GOT3 (cell line): ENCODE data around the gene DTWD2.
"Not testable (repeated sequence)": the region's sequence is repeated elsewhere in the genome, so short reads cannot be mapped to it uniquely, and the experiment has no call there.

Experiments used
- DNase-seq: peaks from one replicate; lab custom pipeline; 2025; ENCODE audit warnings: mixed read lengths; lab: John Stamatoyannopoulos, UW

The DTWD2 gene

DNA sequence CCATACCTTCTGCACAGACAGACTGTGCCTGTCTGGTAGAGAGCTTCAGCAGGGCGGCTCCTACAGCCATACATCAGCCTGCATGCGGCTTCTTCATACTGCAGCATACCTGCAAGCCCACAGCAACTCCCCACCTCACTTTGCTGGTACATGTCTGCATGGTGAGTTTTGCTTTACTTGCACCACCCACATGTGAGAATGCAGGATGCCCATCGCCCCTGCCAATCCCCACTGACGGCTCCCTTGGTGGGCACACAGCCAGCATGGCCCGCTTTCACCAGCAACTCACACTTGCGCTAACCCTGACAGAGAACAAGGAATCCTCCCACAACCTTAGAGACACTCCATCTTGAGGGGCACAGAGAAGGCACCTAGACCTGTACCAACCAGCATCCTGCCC, 114.9 kb downstream of the DTWD2 start:
- DNase-seq = no peak

DNA sequence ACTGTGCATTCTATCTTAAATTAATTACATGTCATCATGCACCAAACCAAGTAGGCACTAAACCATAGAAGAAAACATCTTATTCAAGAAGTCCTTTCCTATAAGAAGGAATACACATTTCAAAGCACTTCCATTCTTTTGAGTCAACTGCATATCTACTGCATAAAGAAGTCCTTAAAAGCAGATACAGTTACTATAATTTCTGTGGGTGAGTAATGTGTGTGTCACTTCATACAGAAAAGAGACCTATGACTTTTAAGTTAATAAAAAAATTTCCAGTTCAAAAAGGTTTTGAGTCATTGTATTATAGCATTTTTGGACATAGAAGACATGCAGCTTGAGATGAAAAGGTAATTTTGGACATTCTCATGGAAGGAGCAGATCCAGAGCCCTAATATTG, 125.0 kb downstream of the DTWD2 start:
- no peak for DNase-seq

DNA sequence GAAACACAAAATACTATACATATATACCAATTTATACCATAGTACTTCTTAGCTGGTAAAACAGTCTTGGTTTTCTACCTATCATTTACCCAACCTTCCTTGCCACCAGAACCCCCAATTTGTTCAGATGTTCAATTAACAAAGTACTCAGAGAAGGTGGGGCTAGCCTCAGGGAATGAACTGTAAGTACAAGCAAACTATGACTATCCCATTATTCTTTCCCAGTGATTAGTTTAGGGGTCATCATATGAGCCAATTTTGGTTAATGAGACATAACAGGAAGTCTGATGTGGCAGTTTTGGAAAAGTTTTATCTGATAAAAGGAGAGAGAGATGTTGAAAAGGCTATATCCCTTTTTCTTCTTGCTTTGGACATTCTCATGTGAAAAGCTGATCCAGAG, 125.8 kb downstream of the DTWD2 start:
- no peak for DNase-seq

DNA sequence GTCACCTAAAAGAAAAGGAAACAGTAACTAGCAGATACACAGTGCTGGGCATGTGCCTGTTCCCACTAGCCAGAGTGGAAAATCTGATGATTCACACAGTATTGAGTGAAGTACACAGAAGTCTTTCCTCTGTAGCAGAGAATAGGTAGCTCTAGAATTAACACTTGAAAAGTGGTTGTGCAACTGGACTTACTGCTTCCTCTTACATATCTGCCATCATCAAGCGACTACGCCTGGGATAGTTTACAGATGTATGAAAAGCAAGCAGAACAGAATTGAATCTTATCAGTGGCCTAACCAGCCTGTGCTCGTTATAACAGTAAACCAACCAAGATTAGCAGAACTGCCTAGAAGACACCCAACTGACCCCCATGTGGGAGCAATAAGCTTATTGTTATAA, 130.6 kb downstream of the DTWD2 start:
- no peak for DNase-seq

DNA sequence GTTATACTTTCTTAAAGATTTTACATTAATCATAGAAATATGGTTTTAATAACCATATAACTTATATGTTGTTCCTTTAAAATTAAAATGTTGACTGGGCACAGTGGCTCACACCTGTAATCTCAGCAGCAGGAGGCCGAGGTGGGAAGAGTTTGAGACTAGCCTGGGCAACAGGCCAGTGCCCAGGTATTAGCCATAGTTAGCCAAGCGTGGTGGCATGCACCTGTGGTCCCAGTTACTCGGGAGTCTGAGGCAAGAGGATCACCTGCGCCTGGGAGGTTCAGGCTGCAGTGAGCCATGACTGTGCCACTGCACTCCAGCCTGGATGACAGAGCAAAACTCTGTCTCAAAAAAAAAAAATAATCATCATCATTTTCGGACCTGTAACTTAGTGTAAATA, 133.5 kb downstream of the DTWD2 start:
- DNase-seq = no peak

DNA sequence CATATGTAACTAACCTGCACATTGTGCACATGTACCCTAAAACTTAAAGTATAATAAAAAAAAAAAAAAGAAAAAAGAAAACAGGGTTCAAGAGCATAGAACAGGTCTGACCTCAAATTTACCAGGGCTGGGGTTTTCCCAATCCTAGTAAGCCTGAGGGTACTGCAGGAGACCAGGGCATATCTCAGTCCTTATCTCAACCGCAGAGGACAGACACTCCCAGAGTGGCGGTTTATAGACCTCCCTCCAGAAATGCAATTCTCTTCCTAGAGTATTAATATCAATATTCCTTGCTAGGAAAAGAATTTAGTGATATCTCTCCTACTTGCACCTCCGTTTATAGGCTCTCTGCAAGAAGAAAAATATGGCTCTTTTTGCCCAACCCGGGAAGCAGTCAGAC, 136.6 kb downstream of the DTWD2 start:
- not testable (repeated sequence) for DNase-seq

DNA sequence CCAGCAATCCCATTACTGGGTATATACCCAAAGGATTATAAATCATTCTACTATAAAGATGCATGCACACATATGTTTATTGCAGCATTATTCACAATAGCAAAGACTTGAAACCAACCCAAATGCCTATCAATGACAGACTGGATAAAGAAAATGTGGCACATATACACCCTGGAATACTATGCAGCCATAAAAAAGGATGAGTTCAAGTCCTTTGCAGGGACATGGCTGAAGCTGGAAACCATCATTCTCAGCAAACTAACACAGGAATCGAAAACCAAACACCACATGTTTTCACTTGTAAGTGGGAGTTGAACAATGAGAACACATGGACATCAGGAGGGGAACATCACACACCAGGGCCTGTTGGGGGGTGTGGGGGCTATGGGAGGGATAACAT, 138.8 kb downstream of the DTWD2 start:
- not testable (repeated sequence) for DNase-seq

DNA sequence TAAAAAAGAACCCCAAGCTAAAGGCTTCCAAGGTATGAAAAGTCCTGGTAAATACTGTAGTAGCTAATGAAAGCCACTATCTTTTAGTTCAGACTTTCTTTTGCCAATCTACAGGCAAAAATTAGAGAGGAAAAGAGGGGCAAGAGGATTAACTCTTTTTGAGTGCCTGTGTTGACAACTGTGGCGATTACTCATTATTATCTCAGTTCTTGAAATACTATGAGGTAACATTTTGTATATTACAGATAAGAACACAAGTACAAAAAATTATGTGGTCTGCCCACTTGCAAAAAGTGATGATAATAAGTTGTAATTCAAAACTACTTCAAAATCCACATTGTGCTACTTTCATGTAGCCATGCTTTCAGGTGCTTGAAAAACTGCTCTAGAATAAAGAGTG, 144.0 kb downstream of the DTWD2 start:
- DNase-seq = no peak

DNA sequence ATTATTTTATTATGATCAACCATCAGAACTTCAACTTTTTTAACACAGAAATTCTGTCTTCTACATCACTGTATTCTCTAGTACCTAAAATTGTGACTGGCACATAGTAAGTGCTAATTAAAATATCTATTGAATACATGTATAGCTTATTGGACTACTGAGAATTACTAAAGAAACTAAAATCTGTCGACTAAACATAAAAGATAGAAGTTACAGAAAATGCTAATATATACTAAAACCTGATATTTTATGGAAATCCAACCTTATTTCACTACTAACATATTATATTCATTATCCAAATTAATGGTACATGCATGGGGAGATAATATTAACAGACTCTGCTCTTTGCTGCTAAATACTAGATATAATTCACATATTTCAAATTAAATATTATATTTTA, 153.6 kb downstream of the DTWD2 start:
- no peak for DNase-seq

DNA sequence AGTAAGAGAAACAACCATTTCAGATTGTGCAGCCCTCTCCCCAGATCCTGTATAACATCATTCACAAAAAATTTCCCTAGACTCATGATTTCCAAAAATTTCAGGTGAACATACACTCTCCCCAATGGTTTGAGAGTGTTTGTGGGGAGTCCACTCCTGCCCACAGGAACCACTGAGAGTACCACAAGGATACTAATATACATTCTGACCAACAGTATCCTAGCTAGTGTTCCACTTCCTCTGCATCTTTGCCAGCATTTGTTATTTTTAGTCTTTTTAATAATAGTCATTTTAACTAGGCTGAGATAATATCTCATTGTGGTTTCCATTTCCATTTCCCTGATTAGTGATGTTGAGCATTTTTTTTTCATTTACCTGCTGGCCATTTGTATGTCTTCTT, 155.4 kb downstream of the DTWD2 start:
- DNase-seq = no peak

DNA sequence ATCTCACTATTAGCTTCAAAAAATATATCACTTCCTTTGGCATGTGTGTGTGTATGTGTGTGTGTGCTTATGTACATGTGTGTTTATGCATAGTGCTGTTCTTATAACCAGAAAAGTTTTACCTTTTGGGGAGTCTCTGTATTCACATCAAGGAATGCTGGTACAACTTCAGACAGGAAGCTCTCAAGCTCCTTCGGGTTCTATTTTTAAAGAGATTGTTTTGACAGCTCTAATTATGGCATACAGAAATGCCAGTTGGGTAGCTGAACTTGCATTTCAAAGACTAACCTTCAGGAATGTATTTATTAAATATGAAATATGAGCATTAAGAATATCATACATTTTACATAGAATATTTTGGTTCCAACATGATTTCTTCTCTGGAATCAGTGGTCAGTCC, 163.1 kb downstream of the DTWD2 start:
- DNase-seq = no peak

DNA sequence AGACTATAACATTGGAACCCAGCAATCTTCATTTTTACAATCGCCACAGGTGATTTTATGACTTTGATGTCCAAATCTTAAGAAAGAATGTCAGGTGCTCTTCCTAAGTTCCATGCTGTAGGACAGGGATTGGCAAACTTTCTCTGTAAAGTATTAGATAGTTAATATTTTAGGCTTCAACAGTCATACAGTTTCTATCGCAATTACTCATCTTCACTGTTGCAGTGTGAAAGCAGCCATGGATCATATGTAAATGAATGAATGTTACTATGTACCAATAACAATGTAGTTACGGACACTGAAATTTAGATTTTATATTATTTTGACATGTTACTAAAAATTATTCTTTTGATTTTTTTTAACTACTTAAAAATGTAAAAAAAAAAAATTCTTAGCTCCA, 169.7 kb downstream of the DTWD2 start:
- DNase-seq = no peak

DNA sequence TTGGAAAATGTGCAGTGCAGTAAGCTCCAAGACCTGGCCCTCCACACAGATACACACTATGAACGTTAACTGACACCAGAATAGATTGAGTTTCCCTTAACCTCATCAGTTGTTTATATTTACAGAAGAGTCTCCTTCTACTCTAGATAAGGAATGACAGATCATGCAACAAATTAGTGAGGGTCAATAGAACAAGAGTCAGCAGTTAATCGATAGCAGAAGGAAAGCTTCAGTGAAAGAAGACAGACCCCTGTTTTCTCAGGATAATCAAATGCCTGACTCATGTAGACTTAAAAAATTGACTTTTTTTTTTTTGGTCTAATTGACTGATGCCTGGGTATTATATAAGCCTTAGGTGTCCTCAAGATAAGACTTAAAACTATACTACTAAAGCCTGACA, 179.9 kb downstream of the DTWD2 start:
- DNase-seq = no peak

DNA sequence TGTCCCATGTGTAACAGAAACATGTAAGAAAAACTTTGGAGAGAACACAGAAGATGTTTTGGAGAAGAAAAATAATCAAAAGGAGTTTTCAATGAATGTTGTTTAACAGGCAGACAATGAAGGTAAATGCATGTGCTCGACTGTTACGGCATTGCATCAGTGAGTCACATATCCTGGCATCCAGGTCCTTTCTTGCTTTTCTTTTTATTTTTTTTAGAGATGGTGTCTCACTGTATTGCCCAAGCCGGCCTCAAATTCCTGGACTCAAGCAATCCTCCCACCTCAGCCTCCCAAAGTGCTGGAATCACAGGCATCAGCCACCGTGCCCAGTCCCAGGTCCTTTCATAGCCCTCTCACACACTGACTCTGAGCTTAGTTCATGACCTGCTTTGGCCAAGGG, 181.8 kb downstream of the DTWD2 start:
- no peak for DNase-seq

DNA sequence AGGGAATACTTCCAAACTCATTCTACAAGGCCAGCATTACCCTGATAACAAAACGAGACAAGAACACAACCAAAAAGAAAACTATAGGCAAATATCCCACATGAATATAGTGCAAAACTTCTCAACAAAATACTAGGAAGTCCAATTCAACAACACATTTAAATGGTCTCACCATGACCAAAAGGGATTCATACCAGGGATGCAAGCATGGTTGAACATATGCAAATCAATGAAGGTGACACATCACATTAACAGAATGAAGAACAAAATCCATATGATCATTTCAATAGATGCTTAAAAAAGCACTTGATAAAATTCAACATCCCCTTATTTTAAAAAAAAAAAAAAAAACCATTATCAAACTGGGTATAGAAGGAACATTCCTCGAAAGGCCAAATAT, 186.0 kb downstream of the DTWD2 start:
- DNase-seq = no peak

DNA sequence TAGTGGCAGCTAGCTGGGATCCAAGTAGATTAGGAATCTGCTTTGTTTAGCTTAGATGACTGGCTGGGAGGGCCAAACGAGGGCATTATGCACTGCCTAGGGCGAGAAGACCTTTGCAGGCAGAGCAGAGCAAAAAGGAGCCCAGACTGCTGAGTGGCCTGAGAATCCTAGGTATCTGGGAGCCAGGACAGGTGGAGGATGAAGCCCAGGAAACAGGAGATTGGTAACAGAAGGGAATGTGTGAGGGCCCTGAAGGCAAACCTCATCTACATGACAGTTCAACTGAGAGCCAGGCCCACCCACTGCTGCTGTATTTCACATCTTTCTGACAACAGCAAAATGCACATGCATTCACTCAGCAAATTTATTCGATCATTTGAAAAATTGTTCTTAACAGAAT, 192.3 kb downstream of the DTWD2 start:
- no peak for DNase-seq

DNA sequence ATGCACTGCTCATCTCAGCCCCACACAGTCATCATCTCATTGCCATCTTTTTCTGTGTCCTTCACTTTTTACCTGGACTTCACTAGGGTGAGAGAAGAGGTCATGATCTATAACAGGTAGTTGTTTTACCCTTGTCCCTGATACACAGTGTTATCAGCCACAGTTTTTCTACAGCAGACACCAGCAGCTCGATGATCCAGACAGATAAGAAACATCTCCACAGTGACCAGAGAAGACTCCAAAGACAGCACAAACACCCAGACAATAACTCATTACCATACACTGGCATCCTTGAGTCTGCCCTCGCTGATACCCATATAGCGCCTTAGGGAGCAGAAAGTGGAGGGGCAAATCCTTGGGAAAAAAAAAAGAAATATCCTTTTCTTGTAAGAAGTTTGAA, 194.1 kb downstream of the DTWD2 start:
- no peak for DNase-seq

DNA sequence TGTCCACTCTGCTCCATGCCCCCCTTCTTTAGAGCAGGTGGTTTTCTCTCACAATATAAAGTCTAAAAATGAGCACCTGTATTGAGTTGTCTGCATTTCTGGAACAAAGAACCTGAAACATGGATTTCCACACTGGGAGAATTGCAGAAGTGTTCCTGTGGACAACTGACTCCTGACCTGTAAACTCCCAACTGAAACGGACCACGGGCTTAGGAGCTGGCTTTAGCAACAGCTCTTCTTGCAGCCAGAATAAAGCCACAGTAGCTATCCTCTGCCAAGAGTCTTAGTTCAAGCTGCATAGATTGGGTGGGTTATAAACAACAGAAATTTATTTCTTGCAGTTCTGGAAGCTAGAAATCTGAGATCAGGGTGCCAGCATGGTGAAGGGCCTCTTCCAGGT, 194.7 kb downstream of the DTWD2 start:
- DNase-seq = no peak

DNA sequence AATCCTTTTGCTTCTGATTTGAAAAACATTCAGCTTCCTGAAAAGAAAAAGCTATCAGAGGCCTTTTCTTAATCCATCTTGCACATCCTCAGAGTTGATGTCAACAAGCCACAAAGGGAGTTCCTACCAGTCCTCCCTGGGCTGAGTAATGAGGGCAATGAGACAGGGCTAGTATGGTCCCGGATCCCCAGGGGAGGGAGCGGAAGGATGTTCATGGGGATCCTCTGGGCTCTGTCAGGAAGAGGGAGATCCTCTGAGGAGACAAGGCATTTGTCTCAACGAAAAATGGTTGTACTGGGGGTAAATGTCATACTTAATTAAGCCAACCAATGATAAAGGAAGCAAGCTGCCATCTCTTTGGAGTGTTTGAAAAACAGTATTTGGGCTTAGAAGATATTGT, 195.3 kb downstream of the DTWD2 start:
- DNase-seq = no peak

DNA sequence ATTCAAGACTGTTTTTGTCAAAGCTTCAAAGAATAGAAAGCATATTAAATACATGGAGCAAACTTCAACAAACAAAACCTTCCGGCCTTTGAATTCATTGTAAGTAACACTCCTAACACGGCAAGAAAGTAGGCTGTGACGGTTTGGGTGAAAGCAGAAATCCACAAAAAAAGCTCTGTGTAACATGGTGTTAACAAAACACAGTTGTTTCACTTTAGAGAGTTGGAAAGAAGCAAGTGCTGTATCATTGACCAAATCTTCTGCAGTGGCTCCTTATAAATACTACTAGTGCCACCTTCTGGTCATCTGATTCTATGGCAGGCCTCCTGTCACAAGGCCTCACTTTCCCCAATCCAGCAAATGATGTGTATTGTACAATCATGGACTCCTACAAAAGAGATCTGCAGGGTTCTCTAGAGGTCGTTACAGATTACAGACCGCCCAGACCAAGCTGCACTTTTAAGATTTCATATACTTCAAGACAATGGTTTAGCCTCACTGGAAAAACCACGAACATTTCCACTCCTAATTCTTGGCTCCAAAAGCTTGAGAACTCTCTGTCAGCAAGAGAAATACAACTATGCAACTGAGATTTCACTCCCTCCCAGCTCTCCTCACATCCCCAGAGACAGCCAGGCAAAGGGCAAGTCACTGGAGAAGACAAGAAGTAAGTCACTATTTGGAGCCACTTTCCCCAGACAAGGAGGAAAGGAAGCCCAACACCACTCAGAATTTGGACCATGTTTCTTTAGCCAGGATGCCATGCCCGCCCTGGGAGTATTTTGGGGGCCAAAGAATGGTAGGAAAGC, 196.2 kb downstream of the DTWD2 start:
- DNase-seq = no peak

DNA sequence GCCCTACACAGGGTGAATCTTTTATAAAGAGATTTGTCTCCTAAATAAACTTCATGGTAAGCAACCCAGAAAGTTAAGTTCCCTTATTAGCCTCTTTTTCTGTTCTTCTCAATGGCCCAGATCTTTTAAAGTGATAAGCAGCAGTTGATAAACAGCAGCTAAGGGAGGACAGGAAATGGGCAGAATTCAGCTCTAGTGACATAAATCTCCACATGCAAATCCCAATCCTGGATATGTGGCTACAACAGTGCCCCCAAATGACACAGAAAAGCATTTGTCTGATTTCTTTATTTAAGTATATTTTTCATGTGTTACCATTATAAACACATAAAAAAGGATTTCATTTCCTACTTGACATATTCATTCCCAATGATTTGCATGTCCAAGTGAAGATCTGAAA, 199.0 kb downstream of the DTWD2 start:
- DNase-seq = no peak

DNA sequence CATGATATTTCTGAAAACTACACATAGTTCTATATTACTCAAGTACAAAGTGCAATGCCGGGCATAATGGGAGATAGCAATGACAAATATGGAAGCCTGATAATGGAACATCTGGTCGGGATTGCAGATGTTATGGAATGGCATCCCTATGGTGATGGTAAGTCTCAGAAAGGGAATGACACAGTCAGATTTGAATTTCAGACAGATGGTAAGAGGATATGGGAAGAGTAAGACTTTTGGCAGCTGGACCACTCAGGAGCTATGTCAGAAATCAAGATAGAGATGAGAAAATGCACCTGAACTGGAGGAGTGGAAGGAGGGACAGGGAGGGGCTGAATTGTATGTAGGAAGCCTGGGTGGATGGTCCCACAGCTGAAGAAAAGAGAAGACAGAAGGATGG, 200.0 kb downstream of the DTWD2 start:
- DNase-seq = no peak
